ENCODE measurements around the gene USF3.
A peak's percentile ranks its signal among the peaks of the same experiment; 100 is the strongest.

Gene USF3

GRCh38 chr3:113629584-113630421 lies 66.6 kb downstream of the USF3 start:
- TF ChIP-seq, protein P1, sequence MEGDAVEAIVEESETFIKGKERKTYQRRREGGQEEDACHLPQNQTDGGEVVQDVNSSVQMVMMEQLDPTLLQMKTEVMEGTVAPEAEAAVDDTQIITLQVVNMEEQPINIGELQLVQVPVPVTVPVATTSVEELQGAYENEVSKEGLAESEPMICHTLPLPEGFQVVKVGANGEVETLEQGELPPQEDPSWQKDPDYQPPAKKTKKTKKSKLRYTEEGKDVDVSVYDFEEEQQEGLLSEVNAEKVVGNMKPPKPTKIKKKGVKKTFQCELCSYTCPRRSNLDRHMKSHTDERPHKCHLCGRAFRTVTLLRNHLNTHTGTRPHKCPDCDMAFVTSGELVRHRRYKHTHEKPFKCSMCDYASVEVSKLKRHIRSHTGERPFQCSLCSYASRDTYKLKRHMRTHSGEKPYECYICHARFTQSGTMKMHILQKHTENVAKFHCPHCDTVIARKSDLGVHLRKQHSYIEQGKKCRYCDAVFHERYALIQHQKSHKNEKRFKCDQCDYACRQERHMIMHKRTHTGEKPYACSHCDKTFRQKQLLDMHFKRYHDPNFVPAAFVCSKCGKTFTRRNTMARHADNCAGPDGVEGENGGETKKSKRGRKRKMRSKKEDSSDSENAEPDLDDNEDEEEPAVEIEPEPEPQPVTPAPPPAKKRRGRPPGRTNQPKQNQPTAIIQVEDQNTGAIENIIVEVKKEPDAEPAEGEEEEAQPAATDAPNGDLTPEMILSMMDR (IDR thresholded peaks at IDR 0.05; ENCODE audit: low read depth, low read length) = no peak
- Histone ChIP-seq H3K9me3 (no peaks in the 10 kb centered on the region), H3K36me3 (no peaks in the 10 kb centered on the region), H3K4me1 (no peaks in the 10 kb centered on the region), H3K27me3 (peaks cover 9% of the 10 kb centered on the region), H3K4me3 (ENCODE audit: low read depth, low read length) (no peak overlapping the region)
- no peak for DNase-seq

DNA sequence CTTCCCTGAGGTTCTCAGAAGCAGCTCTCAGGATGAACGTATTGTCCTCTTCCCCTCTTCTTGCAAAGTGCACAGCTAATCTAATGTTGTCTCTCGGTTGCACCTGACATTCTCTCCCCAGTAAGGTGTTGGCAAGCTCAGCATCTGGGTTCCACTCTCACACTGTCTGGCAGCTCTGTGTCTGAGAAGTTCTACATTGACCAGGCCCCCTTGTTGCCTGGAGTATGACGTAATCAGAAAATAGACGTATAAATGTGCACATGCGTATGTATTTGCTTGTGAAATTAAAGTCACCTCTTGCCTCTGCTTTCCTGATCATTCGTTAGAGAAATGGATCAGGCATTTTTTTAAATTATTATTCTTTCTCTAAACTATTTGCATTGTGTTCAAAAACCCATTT lies 67.7 kb downstream of the USF3 start:
- no peaks in the 10 kb centered on the region for H3K4me1 ChIP-seq
- DNase-seq = no peak
- H3K27me3 ChIP-seq = peaks cover 9% of the 10 kb centered on the region
- no peaks in the 10 kb centered on the region for H3K36me3 ChIP-seq
- no peak overlapping the region for H3K4me3 ChIP-seq (ENCODE audit: low read depth, low read length)
- H3K9me3 ChIP-seq = no peaks in the 10 kb centered on the region
- TF ChIP-seq, protein P1 (IDR thresholded peaks at IDR 0.05; ENCODE audit: low read depth, low read length) = no peak

DNA sequence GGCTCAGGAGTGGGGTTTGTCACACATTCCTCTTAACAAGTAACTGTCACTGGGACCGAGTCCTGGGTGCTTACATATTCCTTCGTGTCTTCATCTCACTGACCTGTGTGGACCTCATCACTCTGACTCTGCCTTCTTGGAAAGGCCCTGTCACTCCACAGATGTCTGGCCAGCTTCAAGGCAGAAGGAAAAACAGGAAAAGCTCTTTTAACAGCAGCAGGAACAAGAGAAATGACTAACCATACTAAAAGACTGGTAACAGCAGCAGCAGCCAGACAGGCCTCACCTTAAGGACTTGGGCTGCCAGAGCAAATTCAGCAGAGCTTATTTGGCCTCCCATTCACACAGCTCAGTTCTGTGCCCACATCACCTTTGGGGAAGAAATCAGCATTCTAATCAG lies 68.1 kb downstream of the USF3 start:
- H3K4me1 ChIP-seq = no peaks in the 10 kb centered on the region
- H3K27me3 ChIP-seq = peaks cover 9% of the 10 kb centered on the region
- DNase-seq = no peak
- no peak overlapping the region for H3K4me3 ChIP-seq (ENCODE audit: low read depth, low read length)
- TF ChIP-seq, protein P1 (IDR thresholded peaks at IDR 0.05; ENCODE audit: low read depth, low read length) = no peak
- H3K36me3 ChIP-seq = no peaks in the 10 kb centered on the region
- no peaks in the 10 kb centered on the region for H3K9me3 ChIP-seq

GRCh38 chr3:113626503-113627371 lies 69.7 kb downstream of the USF3 start:
- Histone ChIP-seq H3K4me1 (no peaks in the 10 kb centered on the region), H3K36me3 (no peaks in the 10 kb centered on the region), H3K9me3 (no peaks in the 10 kb centered on the region), H3K27me3 (peaks cover 9% of the 10 kb centered on the region), H3K4me3 (ENCODE audit: low read depth, low read length) (no peak overlapping the region)
- TF ChIP-seq, protein P1 (IDR thresholded peaks at IDR 0.05; ENCODE audit: low read depth, low read length) = peak; percentile 98
- DNase-seq = peak; percentile 47

DNA sequence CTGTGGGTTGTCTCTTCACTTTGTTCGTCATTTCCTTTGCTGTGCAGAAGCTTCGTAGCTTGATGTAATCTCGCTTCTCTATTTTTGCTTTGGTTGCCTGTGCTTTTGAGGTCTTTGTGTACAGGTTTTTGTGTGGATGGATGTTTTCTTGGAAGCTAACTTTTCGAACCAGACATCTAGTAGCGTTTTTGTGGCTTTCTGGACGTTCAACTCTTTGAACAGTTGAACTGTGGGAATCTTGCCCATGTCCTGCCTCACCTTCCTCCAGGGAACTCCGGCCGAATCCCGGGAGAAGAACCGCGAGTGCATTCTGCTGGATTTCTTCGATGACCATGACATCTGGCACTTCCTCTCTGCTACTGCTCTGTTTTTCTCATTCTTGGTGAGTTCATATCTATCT lies 70.6 kb downstream of the USF3 start:
- no peaks in the 10 kb centered on the region for H3K9me3 ChIP-seq
- no peak for DNase-seq
- TF ChIP-seq, protein P1 (IDR thresholded peaks at IDR 0.05; ENCODE audit: low read depth, low read length) = no peak

More for the DNA sequence above, 70.6 kb downstream of the USF3 start:
- Histone ChIP-seq H3K27me3 (peaks cover 9% of the 10 kb centered on the region), H3K4me1 (no peaks in the 10 kb centered on the region), H3K4me3 (ENCODE audit: low read depth, low read length) (no peak overlapping the region), H3K36me3 (no peaks in the 10 kb centered on the region)

Data from BE2C (cell line).